GM23248 (cell line): Measurements from ENCODE around the gene SEC23B. TPM values are rescaled to one million over a fixed set of nuclear protein-coding genes. Genes with fewer than 3 reads are reported as not detected.
A peak's percentile ranks its signal among the peaks of the same experiment; 100 is the strongest.

Experiments
- DNase-seq: peaks from one replicate; pipeline ENCODE4 v3.0.0-alpha.2; 2015
- H2AFZ ChIP-seq: fragments of 200-600 bp; sonication (generic); 2 replicates; pipeline ENCODE4 v1.6.1; 2016; ENCODE audit warnings: antibody characterized with exemption
- H3F3A ChIP-seq: fragments of 200-600 bp; sonication (generic); 2 replicates; pipeline ENCODE4 v1.6.1; 2016; ENCODE audit warnings: mild to moderate bottlenecking, antibody characterized with exemption, mixed run types; ENCODE audit not compliant: insufficient read depth
- H3K27ac ChIP-seq: fragments of 200-600 bp; sonication (generic); 2 replicates; pipeline ENCODE4 v1.5.1; 2016; ENCODE audit warnings: mild to moderate bottlenecking
- H3K27me3 ChIP-seq: fragments of 200-600 bp; sonication (generic); replicated peaks from 2 replicates; pipeline ENCODE4 v1.6.1; 2016; ENCODE audit warnings: mild to moderate bottlenecking; ENCODE audit not compliant: insufficient read depth
- H3K36me3 ChIP-seq: fragments of 200-600 bp; sonication (generic); 2 replicates; pipeline ENCODE4 v1.6.1; 2016; ENCODE audit warnings: low read depth, mild to moderate bottlenecking
- H3K4me1 ChIP-seq: fragments of 200-600 bp; sonication (generic); 2 replicates; pipeline ENCODE4 v1.6.1; 2016; ENCODE audit warnings: mild to moderate bottlenecking; ENCODE audit not compliant: insufficient read depth
- H3K4me2 ChIP-seq: fragments of 200-600 bp; sonication (generic); one replicate; pipeline ENCODE4 v1.6.1; 2016; ENCODE audit warnings: mild to moderate bottlenecking; ENCODE audit not compliant: unreplicated experiment
- H3K4me3 ChIP-seq: fragments of 200-600 bp; sonication (generic); 2 replicates; pipeline ENCODE4 v1.5.1; 2016; ENCODE audit warnings: mild to moderate bottlenecking
- H3K79me2 ChIP-seq: fragments of 200-600 bp; sonication (generic); 2 replicates; pipeline ENCODE4 v1.6.1; 2016; ENCODE audit warnings: mild to moderate bottlenecking; ENCODE audit not compliant: insufficient read depth
- H3K9ac ChIP-seq: fragments of 200-600 bp; sonication (generic); 2 replicates; pipeline ENCODE4 v1.6.1; 2016; ENCODE audit warnings: mild to moderate bottlenecking
- H3K9me2 ChIP-seq: fragments of 200-600 bp; sonication (generic); 2 replicates; pipeline ENCODE4 v1.6.1; 2016; ENCODE audit warnings: mixed run types, mild to moderate bottlenecking, moderate library complexity; ENCODE audit not compliant: insufficient read depth
- H3K9me3 ChIP-seq: fragments of 200-600 bp; sonication (generic); one replicate; pipeline ENCODE4 v1.6.1; 2017; ENCODE audit warnings: low read depth
- H4K20me1 ChIP-seq: fragments of 200-600 bp; sonication (generic); 2 replicates; pipeline ENCODE4 v1.6.0; 2016; ENCODE audit not compliant: insufficient read depth
- EZH2 ChIP-seq: fragments of 200-600 bp; sonication (generic); IDR thresholded peaks from 2 replicates; pipeline ENCODE4 v1.6.1; 2018; ENCODE audit warnings: antibody characterized with exemption, mild to moderate bottlenecking; ENCODE audit not compliant: insufficient read depth, poor library complexity, severe bottlenecking
- EZH2phosphoT487 ChIP-seq: fragments of 200-600 bp; sonication (generic); IDR thresholded peaks from 2 replicates; pipeline ENCODE4 v1.6.1; 2018; ENCODE audit warnings: antibody characterized with exemption, moderate library complexity, mild to moderate bottlenecking, low read depth; ENCODE audit not compliant: insufficient read depth
- WGBS, 2 experiments: methylation state at CpG; one replicate each; pipeline ENCODE4 v1.1.6; 2015 to 2017; ENCODE audit warnings: low lambda C conversion rate in 2 of 2, low coverage in 1 of 2; ENCODE audit errors: missing lambda C conversion rate in 2 of 2; 5-methylcytosine and 5-hydroxymethylcytosine counted together
- in situ Hi-C: fragments of 300-500 bp; cut with MboI; formaldehyde crosslinking; loops from 2 replicates; pipeline ENCODE4 v1.15.0; 2020
- polyA plus RNA-seq: library from polyadenylated mRNA; unstranded; fragments of >200 nt; fragmentation: Nextera tagmentation; extraction: Ambion mirVana; gene quantifications from 2 replicates; pipeline ENCODE4 v1.2.1, GENCODE V29; 2016
- total RNA-seq: library from RNA; depleted of rRNA; stranded (reverse); fragments of >200 nt; shearing (Covaris generic); gene quantifications from 2 replicates; pipeline ENCODE4 v1.2.3, GENCODE V29; 2014

SEC23B gene
- total and polyA plus RNA-seq, 2 experiments from 2014 or later, result 36.8 to 48.5 TPM

DNA sequence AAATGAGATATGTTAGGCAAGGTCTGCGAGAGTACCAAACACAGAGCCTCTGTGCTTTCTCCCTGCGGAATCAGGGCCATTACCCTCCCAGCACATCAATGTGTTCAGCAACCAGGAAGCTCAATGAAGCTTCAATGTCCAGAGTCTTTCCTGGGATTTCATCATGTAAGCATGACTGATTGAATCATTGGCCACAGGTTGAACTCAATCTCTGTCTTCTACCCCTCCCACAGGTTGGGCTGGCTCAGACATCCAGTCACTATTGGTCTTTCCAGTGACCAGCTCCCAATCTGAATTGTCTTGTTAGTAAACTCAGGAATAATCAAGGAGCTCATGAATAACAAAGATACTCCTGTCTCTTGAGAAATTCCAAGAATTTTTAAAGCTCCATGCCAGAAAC is 77.4 kb downstream of the SEC23B start:
- H3K36me3 ChIP-seq, result no peaks in the 10 kb centered on the region
- H3K27me3 ChIP-seq, result no peaks in the 10 kb centered on the region
- peak overlapping the region; percentile 55 for H2AFZ ChIP-seq
- no peak overlapping the region for H3K4me2 ChIP-seq
- H4K20me1 ChIP-seq, result no peaks in the 10 kb centered on the region
- H3K9me2 ChIP-seq, result no peaks in the 10 kb centered on the region
- H3K4me3 ChIP-seq, result no peak overlapping the region
- 74 to 75% methylated on average over 2 of the region's 2 CpGs for WGBS, 2 experiments
- DNase-seq, result peak; percentile 74
- no peaks in the 10 kb centered on the region for H3K4me1 ChIP-seq
- H3F3A ChIP-seq, result no peaks in the 10 kb centered on the region
- in situ Hi-C loops, result no loop called here
- H3K79me2 ChIP-seq, result peaks cover 18% of the 10 kb centered on the region
- peak overlapping the region; percentile 36 for H3K27ac ChIP-seq
- no peak overlapping the region for H3K9ac ChIP-seq
- TF ChIP-seq EZH2 (no peak), EZH2phosphoT487 (no peak)
- H3K9me3 ChIP-seq, result no peaks in the 10 kb centered on the region

DNA sequence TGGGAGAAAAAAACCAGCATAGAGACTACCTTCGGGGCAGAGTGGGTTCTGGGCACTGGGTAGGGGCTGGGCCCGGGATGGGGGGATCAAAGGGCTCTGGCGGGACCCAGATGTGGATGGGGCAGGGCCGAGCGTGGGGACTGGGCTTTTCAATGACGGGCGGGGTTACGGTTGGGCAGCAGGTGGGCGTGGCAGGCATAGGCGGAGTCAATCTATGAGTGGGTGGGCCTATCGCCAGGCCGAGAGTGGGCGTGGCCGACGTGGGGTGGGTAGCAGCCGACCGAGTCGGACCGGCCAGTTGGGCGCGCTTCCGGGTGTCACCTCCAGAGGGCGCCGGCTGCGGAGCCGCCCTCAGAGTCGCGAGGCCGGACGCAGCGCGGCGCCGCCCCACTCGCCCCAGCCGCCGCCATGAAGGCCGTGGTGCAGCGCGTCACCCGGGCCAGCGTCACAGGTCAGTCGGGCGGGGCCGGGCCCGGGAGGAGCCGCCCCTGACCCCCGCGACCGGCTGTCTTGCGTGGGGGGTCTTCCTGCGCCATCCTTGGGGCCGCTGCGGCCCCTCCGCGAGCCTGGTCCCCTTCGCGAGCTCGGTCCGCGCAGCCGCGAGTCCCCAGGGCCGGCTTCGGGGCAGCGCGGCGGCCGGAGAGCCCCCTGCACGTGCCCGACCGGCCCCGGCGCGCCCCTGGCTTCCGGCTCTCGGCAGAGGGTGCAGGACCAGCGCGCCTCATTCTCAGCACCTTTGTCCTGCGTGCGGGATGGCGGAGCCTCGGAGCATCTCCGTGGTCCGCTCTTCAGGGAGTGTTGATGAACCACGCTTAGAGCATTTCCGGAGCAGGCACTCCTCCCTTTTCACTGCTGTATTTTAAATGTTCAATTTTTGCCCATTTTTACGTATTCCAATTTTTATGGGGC is 80.2 kb downstream of the SEC23B start, which contains the start of gene DTD1:
DTD1 (plus strand) TSS at position 390 of the 909 bp plus-strand sequence; CDS start at position 409, 19 bp downstream.
- WGBS, 2 experiments, result 1 to 3% methylated on average over 39 to 49 of the region's 88 CpGs
- in situ Hi-C loops, result no loop called here
- H3K4me1 ChIP-seq, result no peaks in the 10 kb centered on the region

DNA sequence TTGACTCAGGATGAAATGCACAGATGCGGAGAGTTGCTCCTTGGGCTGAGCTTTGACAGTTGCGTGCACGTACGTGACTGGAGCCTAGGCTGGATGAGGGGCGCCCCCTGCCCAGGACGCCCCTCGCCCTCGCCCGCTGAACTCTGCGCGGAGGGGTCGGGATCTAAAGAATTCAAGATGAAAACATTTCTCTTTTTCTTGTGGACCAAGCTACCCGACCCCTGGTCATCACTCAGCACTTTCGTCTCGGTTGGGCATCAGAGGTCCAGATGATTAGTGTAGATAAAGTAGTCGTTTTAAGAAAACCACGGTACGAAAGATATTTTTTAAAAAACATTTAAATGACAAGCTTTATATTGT is 80.8 kb downstream of the SEC23B start:
- DNase-seq, result no peak
- peak overlapping the region; percentile 91 for H3K4me2 ChIP-seq
- in situ Hi-C loops, result no loop called here
- no peaks in the 10 kb centered on the region for H3K9me3 ChIP-seq
- no peak for TF ChIP-seq EZH2
- no peak for TF ChIP-seq EZH2phosphoT487
- no peaks in the 10 kb centered on the region for H3K9me2 ChIP-seq
- no peaks in the 10 kb centered on the region for H3F3A ChIP-seq
- peak overlapping the region; percentile 78 for H2AFZ ChIP-seq
- no peaks in the 10 kb centered on the region for H3K36me3 ChIP-seq
- H3K27ac ChIP-seq, result peak overlapping the region; percentile 66
- peak overlapping the region; percentile 84 for H3K4me3 ChIP-seq
- no peaks in the 10 kb centered on the region for H4K20me1 ChIP-seq
- peaks cover 49% of the 10 kb centered on the region for H3K79me2 ChIP-seq
- WGBS, 2 experiments, result 1 to 2% methylated on average over 18 of the region's 18 CpGs
- no peaks in the 10 kb centered on the region for H3K27me3 ChIP-seq
- peak overlapping the region; percentile 90 for H3K9ac ChIP-seq
- no peaks in the 10 kb centered on the region for H3K4me1 ChIP-seq

More for the DNA sequence above, 80.2 kb downstream of the SEC23B start, which contains the start of gene DTD1:
- H3F3A ChIP-seq, result no peaks in the 10 kb centered on the region
- no peaks in the 10 kb centered on the region for H3K9me3 ChIP-seq
- H3K36me3 ChIP-seq, result no peaks in the 10 kb centered on the region
- DNase-seq, result peak; percentile 93
- H3K9me2 ChIP-seq, result no peaks in the 10 kb centered on the region
- peak within 1 kb of the TSS; percentile 84 for H3K4me3 ChIP-seq
- peak within 1 kb of the TSS; percentile 91 for H3K4me2 ChIP-seq
- no peaks in the 10 kb centered on the region for H4K20me1 ChIP-seq
- H3K27ac ChIP-seq, result peak within 1 kb of the TSS; percentile 66
- H3K79me2 ChIP-seq, result peaks cover 42% of the 10 kb centered on the region
- TF ChIP-seq EZH2 (no peak), EZH2phosphoT487 (no peak)
- H2AFZ ChIP-seq, result peak within 1 kb of the TSS; percentile 78
- peak within 1 kb of the TSS; percentile 90 for H3K9ac ChIP-seq
- no peaks in the 10 kb centered on the region for H3K27me3 ChIP-seq

DNA sequence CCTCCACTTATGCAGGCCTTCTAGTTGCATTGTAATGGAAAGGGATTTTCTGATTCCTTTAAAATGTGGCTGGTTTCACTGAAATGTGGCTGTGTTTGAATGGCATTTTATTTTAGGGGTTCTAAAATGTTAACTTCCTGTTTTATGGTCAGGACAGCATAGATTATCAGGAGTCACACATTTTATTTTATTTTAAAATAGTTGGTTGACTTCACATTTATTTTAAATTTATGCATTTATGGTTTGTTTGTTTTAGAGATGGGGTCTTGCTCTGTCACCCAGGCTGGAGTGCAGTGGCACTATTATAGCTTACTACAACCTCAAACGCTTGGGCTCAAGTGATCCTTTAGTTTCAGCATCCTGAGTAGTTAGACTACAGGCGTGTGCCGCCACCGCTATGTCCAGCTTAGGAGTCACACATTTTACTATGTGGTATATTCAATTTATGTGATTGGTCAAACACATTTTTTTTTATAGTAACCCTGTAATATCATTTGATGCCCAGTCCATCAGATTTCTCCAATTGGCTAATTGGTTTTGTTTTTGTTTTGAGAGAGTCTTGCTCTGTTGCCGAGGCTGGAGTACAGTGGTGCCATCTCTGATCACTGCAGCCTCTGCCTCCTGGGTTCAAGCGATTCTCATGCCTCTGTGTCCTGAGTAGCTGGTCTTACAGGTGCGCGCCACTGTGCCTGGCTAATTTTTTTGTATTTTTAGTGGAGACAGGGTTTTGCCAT is 82.4 kb downstream of the SEC23B start:
- Histone ChIP-seq H3K27ac (no peak overlapping the region), H3K9me3 (no peaks in the 10 kb centered on the region), H3K9me2 (no peaks in the 10 kb centered on the region), H3K79me2 (peaks cover 57% of the 10 kb centered on the region), H2AFZ (no peak overlapping the region), H3K4me2 (no peak overlapping the region), H3F3A (no peaks in the 10 kb centered on the region), H4K20me1 (no peaks in the 10 kb centered on the region), H3K4me1 (no peaks in the 10 kb centered on the region), H3K9ac (no peak overlapping the region), H3K36me3 (no peaks in the 10 kb centered on the region), H3K27me3 (no peaks in the 10 kb centered on the region), H3K4me3 (no peak overlapping the region; the same call in 1 of the 2 replicates)
- DNase-seq, result peak; percentile 3
- TF ChIP-seq EZH2, result no peak
- no peak for TF ChIP-seq EZH2phosphoT487
- in situ Hi-C loops, result no loop called here
- 81 to 82% methylated on average over 8 of the region's 8 CpGs for WGBS, 2 experiments
